GM21576 (cell line): ENCODE measurements around the gene CCDC178.

Source experiments
- ATAC-seq: cut with Tn5 transposase; IDR thresholded peaks from one replicate; pipeline ENCODE4 v1.9.1; 2021; ENCODE audit warnings: mild to moderate bottlenecking, moderate library complexity; ENCODE audit not compliant: unreplicated experiment

CCDC178 gene

GRCh38 chr18:32891797-32892196, 548.7 kb downstream of the CCDC178 start:
- ATAC-seq = no peak

DNA sequence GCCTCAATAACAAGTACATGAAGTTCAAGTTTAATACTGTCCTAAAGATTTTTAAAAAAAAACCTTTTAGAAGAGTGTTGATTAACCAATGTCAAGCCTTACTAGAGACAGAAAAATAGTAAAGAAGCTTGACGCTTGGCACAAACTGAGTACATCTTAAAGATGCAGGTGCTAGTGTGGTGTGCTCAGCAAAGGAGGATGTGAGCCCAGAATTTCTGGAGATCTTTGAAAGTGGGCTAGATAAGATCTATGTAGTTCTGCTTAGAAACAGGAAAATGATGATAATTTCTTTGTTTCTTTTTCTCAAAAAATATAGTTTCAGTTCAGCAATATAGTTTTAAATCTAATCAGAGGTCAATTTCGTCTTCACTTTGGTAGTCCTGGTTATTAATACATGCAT, 549.4 kb downstream of the CCDC178 start:
- peak; percentile 59 for ATAC-seq

DNA sequence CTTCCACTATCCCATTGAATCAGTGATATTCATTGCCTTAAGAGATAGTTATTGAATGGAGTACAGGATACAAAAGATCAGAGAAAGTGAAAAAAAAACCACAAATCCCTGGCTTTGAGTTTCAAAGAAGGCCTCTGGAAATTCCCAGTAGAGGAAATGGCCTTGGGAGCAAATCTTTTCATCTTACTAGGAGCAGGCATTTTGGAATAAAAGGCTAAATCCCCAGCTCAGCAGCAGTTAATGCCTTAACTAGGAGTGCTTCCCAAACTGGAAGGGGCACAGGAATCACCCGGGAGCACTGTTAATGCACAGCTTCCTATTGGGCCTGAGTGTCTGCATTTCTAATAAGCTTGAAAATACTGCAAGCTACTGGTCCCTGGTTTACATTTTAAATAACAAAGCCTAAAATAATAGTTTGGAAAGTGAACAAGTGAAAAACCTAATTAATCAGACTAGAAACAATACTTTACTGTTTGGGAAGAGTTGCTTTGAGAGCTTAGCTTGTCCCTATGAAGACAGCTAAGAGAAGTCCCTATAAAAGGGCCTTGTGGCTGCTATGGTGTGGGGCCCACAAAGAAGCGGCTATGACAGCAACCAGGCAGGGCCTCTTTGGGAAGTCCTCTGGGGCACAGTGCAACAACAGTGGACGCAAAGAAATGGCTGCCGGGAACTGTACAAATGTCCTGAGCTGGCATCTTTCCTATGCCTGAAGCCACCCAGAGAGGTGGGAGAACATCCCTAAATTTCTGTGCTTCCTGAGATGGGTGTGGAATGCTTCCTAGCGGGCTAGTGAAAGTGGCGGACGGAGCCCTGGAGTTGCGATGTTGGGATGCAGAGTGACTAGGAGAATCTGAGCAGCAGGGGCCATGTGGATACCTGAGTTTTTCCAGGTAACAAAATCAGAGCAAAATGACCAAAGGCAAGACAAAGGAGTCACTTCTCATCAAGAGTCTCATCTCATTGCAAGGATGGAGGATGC, 550.6 kb downstream of the CCDC178 start:
- no peak for ATAC-seq

DNA sequence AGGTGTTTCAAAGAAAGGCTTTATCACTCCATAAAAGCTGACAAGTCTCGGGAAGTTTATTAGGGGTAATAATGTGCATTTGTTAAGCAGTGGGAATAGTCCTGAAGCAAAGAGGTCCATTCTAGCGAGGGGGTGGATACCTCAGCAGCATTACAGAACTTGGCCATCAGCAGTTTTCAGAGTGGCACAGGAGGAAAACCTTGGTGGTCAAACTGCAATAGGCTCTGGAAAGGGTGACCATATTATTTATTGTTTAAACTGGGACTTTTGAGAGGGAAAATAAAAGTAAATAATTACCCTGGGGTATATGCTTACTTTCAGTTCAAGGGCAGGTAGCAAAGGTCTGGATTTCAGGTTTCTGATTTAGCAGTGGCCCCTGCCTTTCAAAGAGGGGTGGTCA, 552.2 kb downstream of the CCDC178 start:
- ATAC-seq = no peak
